Bronchial epithelial cell (primary cell): ENCODE data around the gene CCSER1. TPM values are rescaled to one million over a fixed set of nuclear protein-coding genes. Genes with fewer than 3 reads are reported as not detected.

ENCODE experiments used
- DNase-seq: peaks from one replicate; pipeline ENCODE4 v3.0.0-alpha.2; 2010; ENCODE audit warnings: low read depth
- FAIRE-seq: peaks from 2 replicates; lab custom pipeline; 2011; peaks lifted over from hg19 to GRCh38; lab: Jason Lieb, UNC
- H3K27me3 ChIP-seq: 2 replicates; pipeline ENCODE4 v1.5.1; 2011; ENCODE audit warnings: low read length; ENCODE audit not compliant: control insufficient read depth, insufficient read depth
- H3K36me3 ChIP-seq: 2 replicates; pipeline ENCODE4 v1.5.1; 2011; ENCODE audit warnings: low read length; ENCODE audit not compliant: control insufficient read depth, insufficient read depth
- H3K4me3 ChIP-seq: 2 replicates; pipeline ENCODE4 v1.5.1; 2011; ENCODE audit warnings: mild to moderate bottlenecking, low read depth, low read length, control low read depth
- total RNA-seq: library from RNA; depleted of rRNA; stranded (reverse); fragments of >200 nt; gene quantifications from 2 replicates; pipeline ENCODE4 v1.2.1, GENCODE V29; 2014
- TF ChIP-seq, protein P1 (sequence below): IDR thresholded peaks from 2 replicates; pipeline ENCODE4 v1.5.1; 2011; ENCODE audit warnings: mild to moderate bottlenecking, moderate library complexity, low read length, control low read depth, inconsistent platforms; ENCODE audit not compliant: insufficient read depth, severe bottlenecking

CCSER1 gene
- total RNA-seq, 1 donor from 2014 or later, result 6.6 TPM

DNA sequence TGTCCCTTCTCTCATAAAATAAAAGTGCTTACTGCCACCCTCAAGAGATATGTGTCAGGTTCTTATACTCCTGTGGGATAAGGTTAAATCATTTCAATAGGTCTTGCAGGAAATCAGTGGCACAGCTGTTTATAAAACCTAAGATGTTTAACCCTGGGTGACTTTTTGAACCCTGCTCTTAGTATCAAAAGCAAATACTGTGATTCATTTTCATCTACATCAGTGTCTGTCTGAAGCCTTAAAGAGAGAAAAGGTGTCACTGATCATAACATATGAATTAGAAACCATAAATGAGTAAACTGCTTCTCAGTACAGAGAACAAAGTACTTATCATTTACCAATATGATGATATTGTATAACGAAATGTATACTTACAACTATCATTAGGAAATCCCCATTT, 59.0 kb downstream of the CCSER1 start:
- no peak for FAIRE-seq
- no peaks in the 10 kb centered on the region for H3K36me3 ChIP-seq
- H3K27me3 ChIP-seq, result no peaks in the 10 kb centered on the region
- TF ChIP-seq, protein P1, sequence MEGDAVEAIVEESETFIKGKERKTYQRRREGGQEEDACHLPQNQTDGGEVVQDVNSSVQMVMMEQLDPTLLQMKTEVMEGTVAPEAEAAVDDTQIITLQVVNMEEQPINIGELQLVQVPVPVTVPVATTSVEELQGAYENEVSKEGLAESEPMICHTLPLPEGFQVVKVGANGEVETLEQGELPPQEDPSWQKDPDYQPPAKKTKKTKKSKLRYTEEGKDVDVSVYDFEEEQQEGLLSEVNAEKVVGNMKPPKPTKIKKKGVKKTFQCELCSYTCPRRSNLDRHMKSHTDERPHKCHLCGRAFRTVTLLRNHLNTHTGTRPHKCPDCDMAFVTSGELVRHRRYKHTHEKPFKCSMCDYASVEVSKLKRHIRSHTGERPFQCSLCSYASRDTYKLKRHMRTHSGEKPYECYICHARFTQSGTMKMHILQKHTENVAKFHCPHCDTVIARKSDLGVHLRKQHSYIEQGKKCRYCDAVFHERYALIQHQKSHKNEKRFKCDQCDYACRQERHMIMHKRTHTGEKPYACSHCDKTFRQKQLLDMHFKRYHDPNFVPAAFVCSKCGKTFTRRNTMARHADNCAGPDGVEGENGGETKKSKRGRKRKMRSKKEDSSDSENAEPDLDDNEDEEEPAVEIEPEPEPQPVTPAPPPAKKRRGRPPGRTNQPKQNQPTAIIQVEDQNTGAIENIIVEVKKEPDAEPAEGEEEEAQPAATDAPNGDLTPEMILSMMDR, result no peak
- no peak overlapping the region for H3K4me3 ChIP-seq
- DNase-seq, result no peak

DNA sequence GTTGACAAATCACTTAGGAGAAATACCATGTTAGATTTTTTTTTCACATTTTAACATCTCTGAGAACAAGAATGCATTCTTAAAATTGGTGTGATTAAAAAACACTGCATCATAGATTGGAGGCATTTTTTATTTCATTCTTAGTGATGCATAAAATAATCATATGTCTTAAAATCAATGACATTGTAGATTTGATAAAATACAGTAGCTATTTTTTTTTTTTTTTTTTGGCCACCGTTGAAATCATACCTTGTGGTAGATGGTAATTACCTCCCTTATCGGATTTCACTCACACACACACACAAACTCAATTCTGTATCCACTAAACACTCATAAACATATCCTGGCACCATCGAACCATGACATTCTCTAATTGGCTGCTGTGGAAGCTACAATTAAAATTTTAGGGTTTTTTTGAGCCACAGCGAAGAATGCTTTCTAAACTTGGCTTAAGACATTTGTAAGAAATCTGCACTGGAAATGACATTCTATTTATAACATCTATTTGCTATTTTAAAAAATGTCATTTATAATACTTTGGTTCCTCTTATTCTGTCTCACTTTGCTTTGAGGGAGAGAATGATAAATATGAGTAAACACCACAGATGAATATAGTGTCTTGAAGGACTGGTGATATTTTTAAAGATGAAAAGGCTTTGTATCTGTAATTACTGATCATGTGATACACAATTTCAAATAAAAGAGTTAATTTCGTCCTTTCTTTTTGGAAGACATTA, 60.1 kb downstream of the CCSER1 start:
- no peak for DNase-seq
- no peak for FAIRE-seq

GRCh38 chr4:90189178-90189577, 62.0 kb downstream of the CCSER1 start:
- no peak for FAIRE-seq

More for the DNA sequence above, 60.1 kb downstream of the CCSER1 start:
- H3K36me3 ChIP-seq, result no peaks in the 10 kb centered on the region
- no peak overlapping the region for H3K4me3 ChIP-seq
- H3K27me3 ChIP-seq, result no peaks in the 10 kb centered on the region
- TF ChIP-seq, protein P1, result no peak

DNA sequence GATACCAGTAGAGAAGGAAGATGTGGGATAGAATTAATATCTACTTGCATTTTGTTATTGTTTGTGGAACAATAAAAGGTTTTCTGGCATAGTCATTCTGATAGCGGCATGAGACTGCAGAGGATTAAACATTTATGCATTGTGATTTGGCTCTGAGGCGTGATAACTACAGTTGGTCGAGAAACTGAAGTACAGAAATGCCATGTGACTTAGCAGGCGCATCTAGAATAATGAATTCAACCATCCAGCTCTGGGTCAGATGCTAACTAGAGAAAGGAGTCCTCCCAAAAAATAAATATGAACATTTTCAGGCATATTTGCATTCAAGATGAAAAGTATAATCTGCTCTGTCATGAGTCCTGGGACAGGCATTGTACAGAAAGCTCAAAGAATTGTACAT, 62.8 kb downstream of the CCSER1 start:
- Histone ChIP-seq H3K36me3 (no peaks in the 10 kb centered on the region), H3K4me3 (no peak overlapping the region), H3K27me3 (no peaks in the 10 kb centered on the region)
- no peak for FAIRE-seq
- DNase-seq, result no peak
- TF ChIP-seq, protein P1, result no peak

More at GRCh38 chr4:90189178-90189577, 62.0 kb downstream of the CCSER1 start:
- DNase-seq, result no peak
- TF ChIP-seq, protein P1, result no peak
- Histone ChIP-seq H3K36me3 (no peaks in the 10 kb centered on the region), H3K4me3 (no peak overlapping the region), H3K27me3 (no peaks in the 10 kb centered on the region)

GRCh38 chr4:90190525-90190924, 63.3 kb downstream of the CCSER1 start:
- no peak overlapping the region for H3K4me3 ChIP-seq
- FAIRE-seq (no peak), DNase-seq (no peak)
- TF ChIP-seq, protein P1, result no peak
- no peaks in the 10 kb centered on the region for H3K27me3 ChIP-seq
- H3K36me3 ChIP-seq, result no peaks in the 10 kb centered on the region
